GM18861 (cell line): ENCODE results near the gene ITGB1.
"Not testable (repeated sequence)": the region's sequence is repeated elsewhere in the genome, so short reads cannot be mapped to it uniquely, and the experiment has no call there.

ENCODE experiments used
- ATAC-seq: cut with Tn5 transposase; IDR thresholded peaks from one replicate; pipeline ENCODE4 v1.9.1; 2021; ENCODE audit not compliant: unreplicated experiment

Gene ITGB1

GRCh38 chr10:32958085-32959005 is at the start of gene ITGB1:
ITGB1 (minus strand) TSS chr10:32958230; CDS start chr10:32935558, 22,672 bp downstream.
- peak; percentile 48 for ATAC-seq

- no peak for ATAC-seq
Measured at GRCh38 chr10:33006342-33006887, 48.4 kb upstream of the ITGB1 start.

GRCh38 chr10:33005322-33006301 is 47.6 kb upstream of the ITGB1 start:
- ATAC-seq = no peak

GRCh38 chr10:33001908-33002492 is 44.0 kb upstream of the ITGB1 start:
- ATAC-seq = no peak

- ATAC-seq = not testable (repeated sequence)
Measured at GRCh38 chr10:32998060-32998581, 40.1 kb upstream of the ITGB1 start.

GRCh38 chr10:32995751-32996150 is 37.7 kb upstream of the ITGB1 start:
- ATAC-seq = peak; percentile 72

- no peak for ATAC-seq
Measured at GRCh38 chr10:32995066-32995622, 37.1 kb upstream of the ITGB1 start.

GRCh38 chr10:32994632-32995031 is 36.6 kb upstream of the ITGB1 start:
- not testable (repeated sequence) for ATAC-seq

GRCh38 chr10:32992310-32992709 is 34.3 kb upstream of the ITGB1 start:
- ATAC-seq = not testable (repeated sequence)

- ATAC-seq = no peak
Measured at GRCh38 chr10:32990811-32991210, 32.8 kb upstream of the ITGB1 start.

GRCh38 chr10:32988604-32989003 is 30.6 kb upstream of the ITGB1 start:
- ATAC-seq = no peak

GRCh38 chr10:32987172-32987571 is 29.1 kb upstream of the ITGB1 start:
- ATAC-seq = no peak

GRCh38 chr10:32985775-32986350 is 27.8 kb upstream of the ITGB1 start:
- no peak for ATAC-seq

- no peak for ATAC-seq
Measured at GRCh38 chr10:32985341-32985764, 27.3 kb upstream of the ITGB1 start.

GRCh38 chr10:32984003-32984600 is 26.1 kb upstream of the ITGB1 start:
- no peak for ATAC-seq

GRCh38 chr10:32982911-32983909 is 25.2 kb upstream of the ITGB1 start:
- no peak for ATAC-seq

- no peak for ATAC-seq
Measured at GRCh38 chr10:32982293-32982709, 24.3 kb upstream of the ITGB1 start.

- ATAC-seq = no peak
Measured at GRCh38 chr10:32981760-32982159, 23.7 kb upstream of the ITGB1 start.
